ENCODE measurements around the gene GCN1.

- TF ChIP-seq CTCF (IDR thresholded peaks at IDR 0.05), result no peak
- TF ChIP-seq POLR2A (IDR thresholded peaks at IDR 0.05), result no peak
These were observed 9.7 kb upstream of the GCN1 start for GRCh38 chr12:120204171-120204570.
